Measurements from ENCODE around the gene GFOD1. TPM values are rescaled to one million over a fixed set of nuclear protein-coding genes. Genes with fewer than 3 reads are reported as not detected.

GFOD1 gene
- total RNA-seq, 1 experiment from 2014 or later, result 0.62 TPM

GRCh38 chr6:13508711-13509705 is 21.6 kb upstream of the GFOD1 start:
- no peak for TF ChIP-seq REST (IDR thresholded peaks at IDR 0.05; ENCODE audit: insufficient read depth in 1 of 2, low read depth in 2 of 2, low read length in 1 of 2)
- no peak for TF ChIP-seq TCF7L2 (IDR thresholded peaks at IDR 0.05; ENCODE audit: low read depth, low read length)
- no peak for TF ChIP-seq POLR2AphosphoS5 (IDR thresholded peaks at IDR 0.05; ENCODE audit: low read depth, low read length)
- TF ChIP-seq CTCF (IDR thresholded peaks at IDR 0.05), result no peak
- no peak for TF ChIP-seq SIN3A (IDR thresholded peaks at IDR 0.05; ENCODE audit: borderline replicate concordance, insufficient read depth, low read depth, low read length)
- H3K36me3 ChIP-seq (ENCODE audit: control insufficient read depth, insufficient read depth, low read length), result no peaks in the 10 kb centered on the region
- intact Hi-C loops (cut with micrococcal nuclease; ENCODE audit: unreplicated experiment) (no loop called here), in situ Hi-C loops (cut with HindIII; ENCODE audit: low pct_unique_long_range_greater_than_20kb, low sequenced_read_pairs) (no loop called here)
- no peak overlapping the region for H3K4me3 ChIP-seq (ENCODE audit: low read depth in 2 of 2, low read length in 2 of 2)
- ATAC-seq (no peak), DNase-seq (ENCODE audit: low read depth, low spot score) (no peak)
- peaks cover 6% of the 10 kb centered on the region; the same call in 1 of the 2 replicates for H3K27me3 ChIP-seq (ENCODE audit: control insufficient read depth, insufficient read depth, low read length)
- no peaks in the 10 kb centered on the region for H3K9me3 ChIP-seq (ENCODE audit: control insufficient read depth, insufficient read depth, low read depth, low read length)
- POLR2A ChIA-PET, result interaction anchor here (0.5 kb wide), 1 partner anchor 106 kb away, joined by 3 read pairs; no protein-coding TSS in a partner anchor
- no peaks in the 10 kb centered on the region for H3K4me1 ChIP-seq (ENCODE audit: control insufficient read depth, insufficient read depth, low read length)
- H3K27ac ChIP-seq (ENCODE audit: low read length), result no peak overlapping the region
- CTCF ChIA-PET, result no interaction called here
- no TSS peak for BruUV-seq (replicated peaks)

- CTCF ChIA-PET, result interaction anchor here (0.6 kb wide), 2 partner anchors 23 to 1466 kb away, joined by 5 to 7 read pairs; no protein-coding TSS in a partner anchor
- H3K4me3 ChIP-seq (ENCODE audit: low read depth in 2 of 2, low read length in 2 of 2), result no peak overlapping the region
- ATAC-seq (no peak), DNase-seq (ENCODE audit: low read depth, low spot score) (no peak)
- H3K4me1 ChIP-seq (ENCODE audit: control insufficient read depth, insufficient read depth, low read length), result no peaks in the 10 kb centered on the region
- H3K36me3 ChIP-seq (ENCODE audit: control insufficient read depth, insufficient read depth, low read length), result no peaks in the 10 kb centered on the region
- intact Hi-C loops (cut with micrococcal nuclease; ENCODE audit: unreplicated experiment) (no loop called here), in situ Hi-C loops (cut with HindIII; ENCODE audit: low pct_unique_long_range_greater_than_20kb, low sequenced_read_pairs) (no loop called here)
- POLR2A ChIA-PET, result no interaction called here
- no peak overlapping the region for H3K27ac ChIP-seq (ENCODE audit: low read length)
- peaks cover 6% of the 10 kb centered on the region; the same call in 1 of the 2 replicates for H3K27me3 ChIP-seq (ENCODE audit: control insufficient read depth, insufficient read depth, low read length)
- no peaks in the 10 kb centered on the region for H3K9me3 ChIP-seq (ENCODE audit: control insufficient read depth, insufficient read depth, low read depth, low read length)
- no TSS peak for BruUV-seq (replicated peaks)
- TF ChIP-seq SIN3A (IDR thresholded peaks at IDR 0.05; ENCODE audit: borderline replicate concordance, insufficient read depth, low read depth, low read length) (no peak), POLR2AphosphoS5 (IDR thresholded peaks at IDR 0.05; ENCODE audit: low read depth, low read length) (no peak), CTCF (IDR thresholded peaks at IDR 0.05) (no peak), REST (IDR thresholded peaks at IDR 0.05; ENCODE audit: insufficient read depth in 1 of 2, low read depth in 2 of 2, low read length in 1 of 2) (no peak), TCF7L2 (IDR thresholded peaks at IDR 0.05; ENCODE audit: low read depth, low read length) (no peak)
Measured at GRCh38 chr6:13507306-13507860, 20.0 kb upstream of the GFOD1 start.

All from Panc1 (cell line).